H9 (cell line): ENCODE measurements around the gene TEX38. TPM values are rescaled to one million over a fixed set of nuclear protein-coding genes. Genes with fewer than 3 reads are reported as not detected.
"Not testable (repeated sequence)": the region's sequence is repeated elsewhere in the genome, so short reads cannot be mapped to it uniquely, and the experiment has no call there.

Experiments used
- DNase-seq: peaks from one replicate; pipeline ENCODE4 v3.0.0-alpha.2; 2017
- H2AFZ ChIP-seq: one replicate; pipeline ENCODE4 v1.6.1; 2013; ENCODE audit warnings: mild to moderate bottlenecking, low read length, control low read depth, moderate library complexity
- H2AK5ac ChIP-seq: 2 replicates; pipeline ENCODE4 v1.6.1; 2013; ENCODE audit warnings: low read length, control low read depth, mixed read lengths; ENCODE audit not compliant: insufficient read length
- H2BK120ac ChIP-seq: one replicate; pipeline ENCODE4 v1.6.1; 2013; ENCODE audit warnings: low read depth, mild to moderate bottlenecking, low read length, control low read depth, inconsistent platforms; ENCODE audit not compliant: poor library complexity, severe bottlenecking
- H2BK12ac ChIP-seq: 2 replicates; pipeline ENCODE4 v1.6.1; 2013; ENCODE audit warnings: low read length, control low read depth, mixed read lengths, low read depth; ENCODE audit not compliant: insufficient read length
- H2BK15ac ChIP-seq: 2 replicates; pipeline ENCODE4 v1.6.1; 2013; ENCODE audit warnings: low read depth, low read length, control low read depth
- H2BK20ac ChIP-seq: one replicate; pipeline ENCODE4 v1.6.1; 2013; ENCODE audit warnings: low read depth, mild to moderate bottlenecking, low read length, control low read depth, inconsistent platforms; ENCODE audit not compliant: poor library complexity, severe bottlenecking
- H2BK5ac ChIP-seq: 2 replicates; pipeline ENCODE4 v1.6.1; 2013; ENCODE audit warnings: low read length, control low read depth, mixed read lengths; ENCODE audit not compliant: insufficient read length
- H3K14ac ChIP-seq: 2 replicates; pipeline ENCODE4 v1.6.1; 2013; ENCODE audit warnings: low read length, control low read depth; ENCODE audit not compliant: insufficient read depth
- H3K18ac ChIP-seq: 2 replicates; pipeline ENCODE4 v1.6.1; 2013; ENCODE audit warnings: low read depth, mild to moderate bottlenecking, mixed read lengths, low read length, control low read depth; ENCODE audit not compliant: insufficient read length
- H3K23ac ChIP-seq: 2 replicates; pipeline ENCODE4 v1.6.1; 2013; ENCODE audit warnings: low read length, control low read depth, mixed read lengths, low read depth; ENCODE audit not compliant: insufficient read length
- H3K23me2 ChIP-seq: 2 replicates; pipeline ENCODE4 v1.6.1; 2013; ENCODE audit warnings: low read depth, mild to moderate bottlenecking, mixed read lengths, low read length, control low read depth; ENCODE audit not compliant: insufficient read length, poor library complexity, severe bottlenecking
- H3K27ac ChIP-seq: 2 replicates; pipeline ENCODE4 v1.5.1; 2013; ENCODE audit warnings: low read length, control low read depth, mixed read lengths, low read depth; ENCODE audit not compliant: insufficient read length
- H3K27me3 ChIP-seq: 2 replicates; pipeline ENCODE4 v1.6.1; 2013; ENCODE audit warnings: low read length, control low read depth, inconsistent platforms; ENCODE audit not compliant: insufficient read depth
- H3K4ac ChIP-seq: 2 replicates; pipeline ENCODE4 v1.6.1; 2013; ENCODE audit warnings: low read depth, mild to moderate bottlenecking, control low read depth, inconsistent platforms, low read length, moderate library complexity
- H3K4me1 ChIP-seq: 2 replicates; pipeline ENCODE4 v1.6.1; 2013; ENCODE audit warnings: low read length, control low read depth, inconsistent platforms; ENCODE audit not compliant: insufficient read depth
- H3K4me2 ChIP-seq: 2 replicates; pipeline ENCODE4 v1.6.1; 2013; ENCODE audit warnings: low read length, control low read depth, mixed read lengths; ENCODE audit not compliant: insufficient read length, insufficient read depth
- H3K56ac ChIP-seq: 2 replicates; pipeline ENCODE4 v1.6.1; 2013; ENCODE audit warnings: low read depth, mild to moderate bottlenecking, mixed read lengths, low read length, control low read depth; ENCODE audit not compliant: insufficient read length
- H3K79me1 ChIP-seq: 2 replicates; pipeline ENCODE4 v1.6.1; 2013; ENCODE audit warnings: low read depth, mild to moderate bottlenecking, moderate library complexity, low read length, control low read depth, inconsistent platforms; ENCODE audit not compliant: insufficient read depth, poor library complexity, severe bottlenecking
- H3K79me2 ChIP-seq: 2 replicates; pipeline ENCODE4 v1.6.1; 2013; ENCODE audit warnings: low read length, control low read depth, inconsistent platforms; ENCODE audit not compliant: insufficient read depth
- H3K9ac ChIP-seq: 2 replicates; pipeline ENCODE4 v1.6.1; 2013; ENCODE audit warnings: low read length, control low read depth, mixed read lengths; ENCODE audit not compliant: insufficient read length; ENCODE audit errors: extremely low read depth
- H3K9me3 ChIP-seq: one replicate; pipeline ENCODE4 v1.6.1; 2013; ENCODE audit warnings: low read depth, low read length, inconsistent platforms; ENCODE audit not compliant: control insufficient read depth
- H3T11ph ChIP-seq: one replicate; pipeline ENCODE4 v1.6.1; 2013; ENCODE audit warnings: mild to moderate bottlenecking, low read length, control low read depth, inconsistent platforms
- H4K20me1 ChIP-seq: one replicate; pipeline ENCODE4 v1.6.1; 2013; ENCODE audit not compliant: control insufficient read depth, insufficient read length, insufficient read depth
- H4K5ac ChIP-seq: 2 replicates; pipeline ENCODE4 v1.6.1; 2013; ENCODE audit warnings: low read depth, mild to moderate bottlenecking, mixed read lengths, low read length, control low read depth; ENCODE audit not compliant: insufficient read length
- H4K8ac ChIP-seq: replicated peaks from 2 replicates; pipeline ENCODE4 v1.6.1; 2013; ENCODE audit warnings: low read length, control low read depth, mixed read lengths, low read depth; ENCODE audit not compliant: insufficient read length
- H4K91ac ChIP-seq: 2 replicates; pipeline ENCODE4 v1.6.1; 2013; ENCODE audit warnings: low read depth, mild to moderate bottlenecking, moderate library complexity, mixed read lengths, low read length, control low read depth; ENCODE audit not compliant: insufficient read length
- H3K27ac Mint-ChIP-seq, 3 experiments: 2 replicates in 2 of 3; 3 replicates in 1 of 3; pipeline ENCODE4 v1.8.0; 2020 to 2021; ENCODE audit warnings: mixed read lengths in 3 of 3, mild to moderate bottlenecking in 1 of 3, moderate library complexity in 1 of 3
- H3K27me3 Mint-ChIP-seq: 2 replicates; pipeline ENCODE4 v1.8.0; 2021; ENCODE audit warnings: low read depth, mild to moderate bottlenecking, moderate library complexity, mixed read lengths
- H3K36me3 Mint-ChIP-seq, 3 experiments: 2 replicates in 2 of 3; 3 replicates in 1 of 3; pipeline ENCODE4 v1.8.0; 2020 to 2021; ENCODE audit warnings: low read depth in 3 of 3, mixed read lengths in 3 of 3; ENCODE audit not compliant: insufficient read depth in 1 of 3
- H3K4me1 Mint-ChIP-seq, 2 experiments: 2 replicates each; pipeline ENCODE4 v1.8.0; 2020; ENCODE audit warnings: mixed read lengths in 2 of 2
- H3K4me3 Mint-ChIP-seq, 2 experiments: 2 replicates in 1 of 2; 3 replicates in 1 of 2; pipeline ENCODE4 v1.8.0; 2020 to 2021; ENCODE audit warnings: mild to moderate bottlenecking in 2 of 2, mixed read lengths in 2 of 2, moderate library complexity in 1 of 2
- H3K9me3 Mint-ChIP-seq, 2 experiments: 2 replicates in 1 of 2; 3 replicates in 1 of 2; pipeline ENCODE4 v1.8.0; 2020; ENCODE audit warnings: mild to moderate bottlenecking in 2 of 2, mixed read lengths in 2 of 2, moderate library complexity in 1 of 2
- CTCF ChIP-seq: fragments of 200-600 bp; sonication (generic); conservative IDR thresholded peaks from 3 replicates; pipeline ENCODE4 v1.8.0; 2021; ENCODE audit warnings: antibody characterized with exemption, mild to moderate bottlenecking
- WGBS: extraction: QIAGEN DNeasy Blood & Tissue Kit; methylation state at CpG from one replicate; pipeline ENCODE4 v1.1.7; 2013; ENCODE audit warnings: missing lambda C conversion rate, low lambda C conversion rate, mixed read lengths; ENCODE audit not compliant: insufficient read length; ENCODE audit errors: extremely low coverage; 5-methylcytosine and 5-hydroxymethylcytosine counted together
- total RNA-seq: library from RNA; stranded (reverse); gene quantifications from 2 replicates; pipeline ENCODE4 v1.2.1, GENCODE V29; 2021

Gene TEX38
- total RNA-seq, 1 experiment from 2014 or later = not detected

GRCh38 chr1:46650491-46650890, 21.2 kb upstream of the TEX38 start:
- H3K9ac ChIP-seq = no peak overlapping the region
- no peak for TF ChIP-seq CTCF
- H3K23me2 ChIP-seq = no peaks in the 10 kb centered on the region
- no peak overlapping the region for H2BK15ac ChIP-seq
- H2BK20ac ChIP-seq = no peak overlapping the region
- H3K79me1 ChIP-seq = no peaks in the 10 kb centered on the region
- H3K79me2 ChIP-seq = no peaks in the 10 kb centered on the region
- WGBS = no CpG with 5 or more reads among the region's 3 CpGs
- no peak overlapping the region for H3K14ac ChIP-seq
- no peak overlapping the region for H2BK120ac ChIP-seq
- no peak overlapping the region for H3T11ph ChIP-seq
- no peaks in the 10 kb centered on the region for H3K4me1 Mint-ChIP-seq
- DNase-seq = no peak
- no peak overlapping the region for H4K8ac ChIP-seq
- H3K27me3 ChIP-seq = no peaks in the 10 kb centered on the region
- no peak overlapping the region for H2BK12ac ChIP-seq
- H4K5ac ChIP-seq = no peak overlapping the region
- H2AK5ac ChIP-seq = no peak overlapping the region
- H4K91ac ChIP-seq = no peak overlapping the region
- no peaks in the 10 kb centered on the region for H3K27me3 Mint-ChIP-seq
- no peak overlapping the region for H2AFZ ChIP-seq
- H3K56ac ChIP-seq = no peak overlapping the region
- no peaks in the 10 kb centered on the region for H3K4me1 ChIP-seq
- no peak overlapping the region for H3K4ac ChIP-seq
- peaks cover 3 to 10% of the 10 kb centered on the region in 2 experiments; a peak in 3 of 5 replicates for H3K9me3 Mint-ChIP-seq
- H2BK5ac ChIP-seq = no peak overlapping the region
- H3K36me3 Mint-ChIP-seq = peaks cover 34 to 71% (median 59%) of the 10 kb centered on the region in 3 experiments
- H3K23ac ChIP-seq = no peak overlapping the region
- no peaks in the 10 kb centered on the region for H4K20me1 ChIP-seq
- H3K9me3 ChIP-seq = no peaks in the 10 kb centered on the region
- H3K27ac Mint-ChIP-seq = no peak overlapping the region
- H3K18ac ChIP-seq = no peak overlapping the region
- H3K4me3 Mint-ChIP-seq = no peak overlapping the region
- H3K4me2 ChIP-seq = no peak overlapping the region
- H3K27ac ChIP-seq = no peak overlapping the region

- not testable (repeated sequence) for H3K79me2 ChIP-seq
Measured at GRCh38 chr1:46651152-46651551, 20.5 kb upstream of the TEX38 start.

More at GRCh38 chr1:46651152-46651551, 20.5 kb upstream of the TEX38 start:
- H3K9ac ChIP-seq, H3K23me2 ChIP-seq, H4K5ac ChIP-seq, DNase-seq, H3K23ac ChIP-seq, H2AFZ ChIP-seq, H3K4me2 ChIP-seq, H3K27me3 Mint-ChIP-seq, H3K4me3 Mint-ChIP-seq, H3K4me1 ChIP-seq, H2BK12ac ChIP-seq, H4K91ac ChIP-seq, H3K79me1 ChIP-seq, H3K27me3 ChIP-seq, H4K8ac ChIP-seq, H3K56ac ChIP-seq, H2BK20ac ChIP-seq, H3K14ac ChIP-seq, H2BK5ac ChIP-seq, H3K9me3 ChIP-seq, H3T11ph ChIP-seq, H3K4ac ChIP-seq, H4K20me1 ChIP-seq, H3K18ac ChIP-seq, H2BK15ac ChIP-seq, H3K27ac ChIP-seq, H3K27ac Mint-ChIP-seq, H2AK5ac ChIP-seq, H3K4me1 Mint-ChIP-seq, H2BK120ac ChIP-seq: not testable (repeated sequence)
- peaks cover 3 to 10% of the 10 kb centered on the region in 2 experiments; a peak in 3 of 5 replicates for H3K9me3 Mint-ChIP-seq
- H3K36me3 Mint-ChIP-seq = peaks cover 39 to 78% (median 66%) of the 10 kb centered on the region in 3 experiments
- no CpG with 5 or more reads among the region's 3 CpGs for WGBS
